ENCODE measurements around the gene PCDHB9.
"Not testable (repeated sequence)": the region's sequence is repeated elsewhere in the genome, so short reads cannot be mapped to it uniquely, and the experiment has no call there.

The PCDHB9 gene

DNA sequence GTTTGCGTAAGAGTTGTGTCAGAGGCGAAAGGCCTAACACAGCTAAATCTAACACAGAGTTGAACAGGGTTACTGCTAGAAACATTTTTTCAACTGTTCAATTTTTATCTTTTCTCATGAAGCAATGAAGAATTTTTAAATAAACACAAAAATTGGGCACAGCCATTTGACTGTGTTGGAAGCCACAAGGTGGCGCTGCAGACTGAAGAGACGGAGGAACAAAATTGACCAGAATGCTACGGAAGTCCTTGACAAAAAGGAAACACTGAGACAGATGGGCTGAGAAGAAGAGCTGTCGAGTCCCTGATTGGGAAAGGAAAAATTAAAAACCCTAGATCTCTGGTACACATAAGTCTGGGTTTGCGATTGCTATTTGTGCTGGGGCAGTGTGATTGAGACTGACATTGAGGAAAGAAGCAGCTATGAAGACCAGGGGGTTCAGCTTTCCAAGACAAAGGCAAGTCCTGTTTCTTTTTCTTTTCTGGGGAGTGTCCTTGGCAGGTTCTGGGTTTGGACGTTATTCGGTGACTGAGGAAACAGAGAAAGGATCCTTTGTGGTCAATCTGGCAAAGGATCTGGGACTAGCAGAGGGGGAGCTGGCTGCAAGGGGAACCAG is at the start of gene PCDHB9:
Gene PCDHB9 (plus strand): TSS at position 265 of the 616 bp plus-strand sequence. CDS start 158 bp downstream, at position 423.
- DNase-seq (ENCODE audit: low spot score) = peak; percentile 50

DNA sequence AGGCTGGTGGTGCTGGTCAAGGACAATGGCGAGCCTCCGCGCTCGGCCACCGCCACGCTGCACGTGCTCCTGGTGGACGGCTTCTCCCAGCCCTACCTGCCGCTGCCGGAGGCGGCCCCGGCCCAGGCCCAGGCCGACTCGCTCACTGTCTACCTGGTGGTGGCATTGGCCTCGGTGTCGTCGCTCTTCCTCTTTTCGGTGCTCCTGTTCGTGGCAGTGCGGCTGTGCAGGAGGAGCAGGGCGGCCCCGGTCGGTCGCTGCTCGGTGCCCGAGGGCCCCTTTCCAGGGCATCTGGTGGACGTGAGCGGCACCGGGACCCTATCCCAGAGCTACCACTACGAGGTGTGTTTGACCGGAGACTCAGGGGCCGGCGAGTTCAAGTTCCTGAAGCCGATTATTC is 49.6 kb upstream of the PCDHB9 start:
- not testable (repeated sequence) for DNase-seq (ENCODE audit: low spot score)

- peak; percentile 26 for DNase-seq (ENCODE audit: low spot score)
Measured at GRCh38 chr5:141149812-141150211, 37.1 kb upstream of the PCDHB9 start, which contains the start of gene PCDHB6. Gene PCDHB6 (plus strand): TSS chr5:141150057. CDS start chr5:141150258, 201 bp downstream.

DNA sequence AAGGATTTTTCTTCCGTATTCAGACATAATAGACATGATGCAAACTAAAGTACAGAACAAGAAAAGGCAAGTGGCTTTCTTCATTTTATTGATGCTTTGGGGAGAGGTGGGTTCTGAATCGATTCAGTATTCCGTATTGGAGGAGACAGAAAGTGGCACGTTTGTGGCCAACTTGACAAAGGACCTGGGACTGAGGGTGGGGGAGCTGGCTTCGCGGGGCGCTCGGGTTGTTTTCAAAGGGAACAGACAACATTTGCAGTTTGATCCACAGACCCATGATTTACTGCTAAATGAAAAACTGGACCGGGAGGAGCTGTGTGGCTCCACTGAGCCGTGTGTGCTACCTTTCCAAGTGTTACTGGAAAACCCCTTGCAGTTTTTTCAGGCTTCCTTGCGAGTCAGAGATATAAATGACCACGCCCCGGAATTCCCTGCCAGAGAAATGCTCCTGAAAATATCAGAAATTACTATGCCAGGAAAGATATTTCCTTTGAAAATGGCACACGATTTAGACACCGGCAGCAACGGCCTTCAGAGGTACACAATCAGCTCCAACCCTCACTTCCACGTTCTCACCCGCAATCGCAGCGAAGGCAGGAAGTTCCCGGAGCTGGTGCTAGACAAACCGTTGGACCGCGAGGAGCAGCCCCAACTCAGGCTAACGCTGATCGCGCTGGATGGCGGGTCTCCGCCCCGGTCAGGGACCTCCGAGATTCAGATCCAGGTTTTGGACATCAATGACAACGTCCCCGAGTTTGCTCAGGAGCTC is 36.6 kb upstream of the PCDHB9 start:
- DNase-seq (ENCODE audit: low spot score) = no peak

- DNase-seq (ENCODE audit: low spot score) = no peak
Measured at GRCh38 chr5:141150993-141151325, 36.0 kb upstream of the PCDHB9 start.

GRCh38 chr5:141151632-141152031 is 35.3 kb upstream of the PCDHB9 start:
- not testable (repeated sequence) for DNase-seq (ENCODE audit: low spot score)

- not testable (repeated sequence) for DNase-seq (ENCODE audit: low spot score)
Measured at GRCh38 chr5:141152096-141152495, 34.9 kb upstream of the PCDHB9 start.

- peak; percentile 7 for DNase-seq (ENCODE audit: low spot score)
Measured at GRCh38 chr5:141155540-141156374, 31.2 kb upstream of the PCDHB9 start.

DNA sequence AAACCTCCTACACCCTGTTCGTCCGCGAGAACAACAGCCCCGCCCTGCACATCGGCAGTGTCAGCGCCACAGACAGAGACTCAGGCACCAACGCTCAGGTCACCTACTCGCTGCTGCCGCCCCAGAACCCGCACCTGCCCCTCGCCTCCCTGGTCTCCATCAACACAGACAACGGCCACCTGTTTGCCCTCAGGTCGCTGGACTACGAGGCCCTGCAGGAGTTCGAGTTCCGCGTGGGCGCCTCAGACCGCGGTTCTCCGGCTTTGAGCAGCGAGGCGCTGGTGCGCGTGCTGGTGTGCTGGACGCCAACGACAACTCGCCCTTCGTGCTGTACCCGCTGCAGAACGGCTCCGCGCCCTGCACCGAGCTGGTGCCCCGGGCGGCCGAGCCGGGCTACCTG is 29.6 kb upstream of the PCDHB9 start:
- not testable (repeated sequence) for DNase-seq (ENCODE audit: low spot score)

DNA sequence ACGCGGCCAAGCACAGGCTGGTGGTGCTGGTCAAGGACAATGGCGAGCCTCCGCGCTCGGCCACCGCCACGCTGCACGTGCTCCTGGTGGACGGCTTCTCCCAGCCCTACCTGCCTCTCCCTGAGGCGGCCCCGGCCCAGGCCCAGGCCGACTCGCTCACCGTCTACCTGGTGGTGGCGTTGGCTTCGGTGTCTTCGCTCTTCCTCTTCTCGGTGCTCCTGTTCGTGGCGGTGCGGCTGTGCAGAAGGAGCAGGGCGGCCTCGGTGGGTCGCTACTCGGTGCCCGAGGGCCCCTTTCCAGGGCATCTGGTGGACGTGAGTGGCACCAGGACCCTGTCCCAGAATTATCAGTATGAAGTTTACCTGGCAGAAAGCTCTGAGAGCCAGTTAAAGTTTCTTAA is 29.1 kb upstream of the PCDHB9 start:
- not testable (repeated sequence) for DNase-seq (ENCODE audit: low spot score)

DNA sequence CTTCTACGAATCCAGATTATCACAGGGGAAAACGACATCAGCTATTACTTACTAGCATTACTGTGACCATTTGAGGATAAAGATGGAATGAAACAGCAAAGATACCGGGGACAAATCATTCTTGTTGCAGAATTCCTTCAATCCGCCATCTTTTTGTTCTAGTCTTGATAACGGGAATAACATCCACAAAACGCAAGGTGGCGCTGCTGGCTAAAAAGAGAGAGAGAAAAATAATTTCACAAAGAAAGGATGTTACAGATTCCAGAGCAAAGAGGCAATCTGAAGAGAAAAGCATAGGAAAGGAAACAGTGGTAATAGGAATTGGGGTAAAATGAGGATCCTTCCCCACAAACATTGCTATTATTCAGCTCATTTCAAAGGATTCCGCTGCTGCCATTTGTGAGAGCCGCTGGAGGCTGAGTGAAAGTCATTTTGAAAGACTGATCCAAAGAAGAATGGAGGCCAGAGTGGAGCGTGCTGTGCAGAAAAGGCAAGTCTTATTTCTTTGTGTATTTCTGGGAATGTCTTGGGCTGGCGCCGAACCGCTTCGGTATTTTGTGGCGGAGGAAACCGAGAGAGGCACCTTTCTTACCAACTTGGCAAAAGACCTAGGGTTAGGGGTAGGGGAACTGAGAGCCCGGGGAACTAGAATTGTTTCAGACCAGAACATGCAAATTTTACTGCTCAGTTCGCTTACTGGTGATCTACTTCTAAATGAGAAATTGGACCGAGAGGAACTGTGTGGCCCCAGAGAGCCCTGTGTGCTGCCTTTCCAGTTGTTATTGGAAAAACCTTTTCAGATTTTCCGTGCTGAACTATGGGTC is 14.4 kb upstream of the PCDHB9 start, which contains the start of gene PCDHB7:
Gene PCDHB7 (plus strand): TSS at position 264 of the 824 bp plus-strand sequence. CDS start 192 bp downstream, at position 456.
- peak; percentile 25 for DNase-seq (ENCODE audit: low spot score)

DNA sequence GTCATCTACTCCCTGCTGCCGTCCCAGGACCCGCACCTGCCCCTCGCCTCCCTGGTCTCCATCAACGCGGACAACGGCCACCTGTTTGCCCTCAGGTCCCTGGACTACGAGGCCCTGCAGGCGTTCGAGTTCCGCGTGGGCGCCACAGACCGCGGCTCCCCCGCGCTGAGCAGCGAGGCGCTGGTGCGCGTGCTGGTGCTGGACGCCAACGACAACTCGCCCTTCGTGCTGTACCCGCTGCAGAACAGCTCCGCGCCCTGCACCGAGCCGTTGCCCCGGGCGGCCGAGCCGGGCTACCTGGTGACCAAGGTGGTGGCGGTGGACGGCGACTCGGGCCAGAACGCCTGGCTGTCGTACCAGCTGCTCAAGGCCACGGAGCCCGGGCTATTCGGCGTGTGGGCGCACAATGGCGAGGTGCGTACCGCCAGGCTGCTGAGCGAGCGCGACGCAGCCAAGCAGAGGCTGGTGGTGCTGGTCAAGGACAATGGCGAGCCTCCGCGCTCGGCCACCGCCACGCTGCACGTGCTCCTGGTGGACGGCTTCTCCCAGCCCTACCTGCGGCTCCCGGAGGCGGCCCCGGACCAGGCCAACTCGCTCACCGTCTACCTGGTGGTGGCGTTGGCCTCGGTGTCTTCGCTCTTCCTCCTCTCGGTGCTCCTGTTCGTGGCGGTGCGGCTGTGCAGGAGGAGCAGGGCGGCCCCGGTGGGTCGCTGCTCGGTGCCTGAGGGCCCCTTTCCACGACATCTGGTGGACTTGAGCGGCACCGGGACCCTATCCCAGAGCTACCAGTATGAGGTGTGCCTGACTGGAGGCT is 12.5 kb upstream of the PCDHB9 start:
- DNase-seq (ENCODE audit: low spot score) = not testable (repeated sequence)

- no peak for DNase-seq (ENCODE audit: low spot score)
Measured at GRCh38 chr5:141175933-141176332, 11.0 kb upstream of the PCDHB9 start.

DNA sequence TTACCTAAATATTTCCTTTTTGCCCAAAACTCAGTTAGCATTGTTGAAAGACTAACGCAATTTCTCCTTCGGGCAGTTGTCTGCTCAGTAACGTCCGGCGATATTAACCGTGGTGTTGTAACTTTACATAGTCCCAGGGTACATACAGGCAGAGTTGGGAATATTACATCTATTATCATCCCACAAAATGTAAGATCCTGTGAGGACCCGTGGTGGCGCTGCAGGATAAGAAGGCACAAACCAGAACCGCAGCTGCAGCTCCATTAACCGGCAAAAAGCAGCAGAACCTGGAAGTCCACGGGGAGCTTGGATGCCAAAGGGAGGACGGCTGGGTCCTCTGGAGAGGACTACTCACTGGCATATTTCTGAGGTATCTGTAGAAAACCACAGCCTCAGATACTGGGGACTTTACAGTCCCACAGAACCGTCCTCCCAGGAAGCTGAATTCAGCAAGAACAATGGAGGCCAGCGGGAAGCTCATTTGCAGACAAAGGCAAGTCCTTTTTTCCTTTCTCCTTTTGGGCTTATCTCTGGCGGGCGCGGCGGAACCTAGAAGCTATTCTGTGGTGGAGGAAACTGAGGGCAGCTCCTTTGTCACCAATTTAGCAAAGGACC is 9.3 kb upstream of the PCDHB9 start, which contains the start of gene PCDHB8:
Gene PCDHB8 (plus strand): TSS at position 214 of the 615 bp plus-strand sequence. CDS start 245 bp downstream, at position 459.
- not testable (repeated sequence) for DNase-seq (ENCODE audit: low spot score)

GRCh38 chr5:141179371-141179770 is 7.6 kb upstream of the PCDHB9 start:
- not testable (repeated sequence) for DNase-seq (ENCODE audit: low spot score)

GRCh38 chr5:141179876-141180275 is 7.1 kb upstream of the PCDHB9 start:
- DNase-seq (ENCODE audit: low spot score) = not testable (repeated sequence)

DNA sequence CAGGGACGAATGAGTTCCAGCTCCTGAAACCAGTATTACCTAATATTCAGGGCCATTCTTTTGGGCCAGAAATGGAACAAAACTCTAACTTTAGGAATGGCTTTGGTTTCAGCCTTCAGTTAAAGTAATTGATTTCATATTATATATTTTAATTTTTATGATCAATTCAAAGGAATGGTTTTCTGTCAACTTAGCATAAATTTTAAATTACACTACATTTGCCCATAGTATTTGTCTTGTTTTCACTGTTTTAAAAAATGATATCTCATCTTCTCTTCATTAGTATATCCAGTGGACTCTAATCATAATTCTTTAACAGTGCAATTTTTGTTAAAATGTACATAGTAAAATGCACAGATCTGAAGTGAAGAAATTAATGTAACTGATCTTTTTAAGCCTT is 6.6 kb upstream of the PCDHB9 start:
- DNase-seq (ENCODE audit: low spot score) = no peak

GRCh38 chr5:141182248-141182647 is 4.7 kb upstream of the PCDHB9 start, which contains the start of gene PCDHB16:
Gene PCDHB16 (plus strand): TSS chr5:141182387. CDS start chr5:141182560, 173 bp downstream.
- DNase-seq (ENCODE audit: low spot score) = peak; percentile 72

DNA sequence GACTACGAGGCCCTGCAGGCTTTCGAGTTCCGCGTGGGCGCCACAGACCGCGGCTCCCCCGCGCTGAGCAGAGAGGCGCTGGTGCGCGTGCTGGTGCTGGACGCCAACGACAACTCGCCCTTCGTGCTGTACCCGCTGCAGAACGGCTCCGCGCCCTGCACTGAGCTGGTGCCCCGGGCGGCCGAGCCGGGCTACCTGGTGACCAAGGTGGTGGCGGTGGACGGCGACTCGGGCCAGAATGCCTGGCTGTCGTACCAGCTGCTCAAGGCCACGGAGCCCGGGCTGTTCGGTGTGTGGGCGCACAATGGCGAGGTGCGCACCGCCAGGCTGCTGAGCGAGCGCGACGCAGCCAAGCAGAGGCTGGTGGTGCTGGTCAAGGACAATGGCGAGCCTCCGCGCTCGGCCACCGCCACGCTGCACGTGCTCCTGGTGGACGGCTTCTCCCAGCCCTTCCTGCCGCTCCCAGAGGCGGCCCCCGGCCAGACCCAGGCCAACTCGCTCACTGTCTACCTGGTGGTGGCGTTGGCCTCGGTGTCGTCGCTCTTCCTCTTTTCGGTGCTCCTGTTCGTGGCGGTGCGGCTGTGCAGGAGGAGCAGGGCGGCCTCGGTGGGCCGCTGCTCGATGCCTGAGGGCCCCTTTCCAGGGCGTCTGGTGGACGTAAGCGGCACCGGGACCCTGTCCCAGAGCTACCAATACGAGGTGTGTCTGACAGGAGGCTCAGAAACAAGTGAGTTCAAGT is 2.7 kb upstream of the PCDHB9 start:
- DNase-seq (ENCODE audit: low spot score) = not testable (repeated sequence)
